ENCODE data around the gene MS4A2. TPM values are rescaled to one million over a fixed set of nuclear protein-coding genes. Genes with fewer than 3 reads are reported as not detected.

Gene MS4A2
- total RNA-seq, 1 experiment from 2014 or later = not detected

DNA sequence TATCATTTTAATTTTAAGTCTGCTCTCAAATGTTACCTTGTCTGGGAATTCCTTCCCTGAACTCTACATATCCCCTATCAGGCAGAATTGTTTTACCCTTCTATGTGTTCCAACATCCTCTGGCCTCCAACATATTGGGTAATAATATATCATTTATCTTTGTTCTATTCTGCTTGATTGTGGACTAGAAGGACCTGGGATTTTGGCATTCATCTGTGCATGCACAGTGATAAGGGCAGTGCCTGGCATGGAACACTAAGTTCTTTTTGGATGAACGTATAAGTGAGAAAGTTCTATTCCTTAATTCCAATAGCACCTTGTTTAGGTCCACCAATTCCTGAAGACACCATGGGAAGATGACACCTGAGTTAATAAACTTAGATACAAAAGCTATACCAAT, 1.2 kb upstream of the MS4A2 start:
- DNase-seq (ENCODE audit: low read depth, low spot score) (no peak), ATAC-seq (no peak)
- TF ChIP-seq, protein P1, sequence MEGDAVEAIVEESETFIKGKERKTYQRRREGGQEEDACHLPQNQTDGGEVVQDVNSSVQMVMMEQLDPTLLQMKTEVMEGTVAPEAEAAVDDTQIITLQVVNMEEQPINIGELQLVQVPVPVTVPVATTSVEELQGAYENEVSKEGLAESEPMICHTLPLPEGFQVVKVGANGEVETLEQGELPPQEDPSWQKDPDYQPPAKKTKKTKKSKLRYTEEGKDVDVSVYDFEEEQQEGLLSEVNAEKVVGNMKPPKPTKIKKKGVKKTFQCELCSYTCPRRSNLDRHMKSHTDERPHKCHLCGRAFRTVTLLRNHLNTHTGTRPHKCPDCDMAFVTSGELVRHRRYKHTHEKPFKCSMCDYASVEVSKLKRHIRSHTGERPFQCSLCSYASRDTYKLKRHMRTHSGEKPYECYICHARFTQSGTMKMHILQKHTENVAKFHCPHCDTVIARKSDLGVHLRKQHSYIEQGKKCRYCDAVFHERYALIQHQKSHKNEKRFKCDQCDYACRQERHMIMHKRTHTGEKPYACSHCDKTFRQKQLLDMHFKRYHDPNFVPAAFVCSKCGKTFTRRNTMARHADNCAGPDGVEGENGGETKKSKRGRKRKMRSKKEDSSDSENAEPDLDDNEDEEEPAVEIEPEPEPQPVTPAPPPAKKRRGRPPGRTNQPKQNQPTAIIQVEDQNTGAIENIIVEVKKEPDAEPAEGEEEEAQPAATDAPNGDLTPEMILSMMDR (IDR thresholded peaks at IDR 0.05) = no peak
- TF ChIP-seq POLR2AphosphoS5 (IDR thresholded peaks at IDR 0.05; ENCODE audit: low read depth, low read length) (no peak), SIN3A (IDR thresholded peaks at IDR 0.05; ENCODE audit: borderline replicate concordance, insufficient read depth, low read depth, low read length) (no peak), TCF7L2 (IDR thresholded peaks at IDR 0.05; ENCODE audit: low read depth, low read length) (no peak)
- TF ChIP-seq, protein P2, sequence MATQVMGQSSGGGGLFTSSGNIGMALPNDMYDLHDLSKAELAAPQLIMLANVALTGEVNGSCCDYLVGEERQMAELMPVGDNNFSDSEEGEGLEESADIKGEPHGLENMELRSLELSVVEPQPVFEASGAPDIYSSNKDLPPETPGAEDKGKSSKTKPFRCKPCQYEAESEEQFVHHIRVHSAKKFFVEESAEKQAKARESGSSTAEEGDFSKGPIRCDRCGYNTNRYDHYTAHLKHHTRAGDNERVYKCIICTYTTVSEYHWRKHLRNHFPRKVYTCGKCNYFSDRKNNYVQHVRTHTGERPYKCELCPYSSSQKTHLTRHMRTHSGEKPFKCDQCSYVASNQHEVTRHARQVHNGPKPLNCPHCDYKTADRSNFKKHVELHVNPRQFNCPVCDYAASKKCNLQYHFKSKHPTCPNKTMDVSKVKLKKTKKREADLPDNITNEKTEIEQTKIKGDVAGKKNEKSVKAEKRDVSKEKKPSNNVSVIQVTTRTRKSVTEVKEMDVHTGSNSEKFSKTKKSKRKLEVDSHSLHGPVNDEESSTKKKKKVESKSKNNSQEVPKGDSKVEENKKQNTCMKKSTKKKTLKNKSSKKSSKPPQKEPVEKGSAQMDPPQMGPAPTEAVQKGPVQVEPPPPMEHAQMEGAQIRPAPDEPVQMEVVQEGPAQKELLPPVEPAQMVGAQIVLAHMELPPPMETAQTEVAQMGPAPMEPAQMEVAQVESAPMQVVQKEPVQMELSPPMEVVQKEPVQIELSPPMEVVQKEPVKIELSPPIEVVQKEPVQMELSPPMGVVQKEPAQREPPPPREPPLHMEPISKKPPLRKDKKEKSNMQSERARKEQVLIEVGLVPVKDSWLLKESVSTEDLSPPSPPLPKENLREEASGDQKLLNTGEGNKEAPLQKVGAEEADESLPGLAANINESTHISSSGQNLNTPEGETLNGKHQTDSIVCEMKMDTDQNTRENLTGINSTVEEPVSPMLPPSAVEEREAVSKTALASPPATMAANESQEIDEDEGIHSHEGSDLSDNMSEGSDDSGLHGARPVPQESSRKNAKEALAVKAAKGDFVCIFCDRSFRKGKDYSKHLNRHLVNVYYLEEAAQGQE (IDR thresholded peaks at IDR 0.05; ENCODE audit: insufficient read depth in 1 of 2, low read depth in 2 of 2, low read length in 1 of 2) = no peak
- ChIA-PET POLR2A (no interaction called here), CTCF (no interaction called here)
- BruUV-seq (replicated peaks) = no TSS peak
- H3K4me1 ChIP-seq (ENCODE audit: control insufficient read depth, insufficient read depth, low read length) = no peaks in the 10 kb centered on the region
- in situ Hi-C loops (cut with HindIII; ENCODE audit: low pct_unique_long_range_greater_than_20kb, low sequenced_read_pairs) (no loop called here), intact Hi-C loops (cut with micrococcal nuclease; ENCODE audit: unreplicated experiment) (no loop called here)
- no peaks in the 10 kb centered on the region for H3K36me3 ChIP-seq (ENCODE audit: control insufficient read depth, insufficient read depth, low read length)
- H3K4me3 ChIP-seq (ENCODE audit: low read depth in 2 of 2, low read length in 2 of 2) = no peak overlapping the region
- H3K27me3 ChIP-seq (ENCODE audit: control insufficient read depth, insufficient read depth, low read length) = no peaks in the 10 kb centered on the region; the same call in 1 of the 2 replicates
- H3K27ac ChIP-seq (ENCODE audit: low read length) = no peak overlapping the region
- H3K9me3 ChIP-seq (ENCODE audit: control insufficient read depth, insufficient read depth, low read depth, low read length) = no peaks in the 10 kb centered on the region

GRCh38 chr11:60095477-60096120, 7.1 kb downstream of the MS4A2 start:
- no peak for TF ChIP-seq POLR2AphosphoS5 (IDR thresholded peaks at IDR 0.05; ENCODE audit: low read depth, low read length)
- in situ Hi-C loops (cut with HindIII; ENCODE audit: low pct_unique_long_range_greater_than_20kb, low sequenced_read_pairs) = no loop called here
- Histone ChIP-seq H3K4me3 (ENCODE audit: low read depth in 2 of 2, low read length in 2 of 2) (no peak overlapping the region), H3K27ac (ENCODE audit: low read length) (no peak overlapping the region), H3K9me3 (ENCODE audit: control insufficient read depth, insufficient read depth, low read depth, low read length) (no peaks in the 10 kb centered on the region), H3K27me3 (ENCODE audit: control insufficient read depth, insufficient read depth, low read length) (no peaks in the 10 kb centered on the region; the same call in 1 of the 2 replicates), H3K36me3 (ENCODE audit: control insufficient read depth, insufficient read depth, low read length) (no peaks in the 10 kb centered on the region), H3K4me1 (ENCODE audit: control insufficient read depth, insufficient read depth, low read length) (no peaks in the 10 kb centered on the region)
- intact Hi-C loops (cut with micrococcal nuclease; ENCODE audit: unreplicated experiment) = no loop called here
- ChIA-PET POLR2A (no interaction called here), CTCF (interaction anchor here (0.7 kb wide), 1 partner anchor 21 kb away, joined by 3 read pairs; no protein-coding TSS in a partner anchor)
- BruUV-seq (replicated peaks) = no TSS peak
- no peak for ATAC-seq
- no peak for DNase-seq (ENCODE audit: low read depth, low spot score)

- H3K27me3 ChIP-seq (ENCODE audit: control insufficient read depth, insufficient read depth, low read length) = no peaks in the 10 kb centered on the region
- ATAC-seq = no peak
- H3K4me1 ChIP-seq (ENCODE audit: control insufficient read depth, insufficient read depth, low read length) = no peaks in the 10 kb centered on the region
- DNase-seq (ENCODE audit: low read depth, low spot score) = no peak
- no peak overlapping the region for H3K4me3 ChIP-seq (ENCODE audit: low read depth in 2 of 2, low read length in 2 of 2)
- H3K9me3 ChIP-seq (ENCODE audit: control insufficient read depth, insufficient read depth, low read depth, low read length) = no peaks in the 10 kb centered on the region
- intact Hi-C loops (cut with micrococcal nuclease; ENCODE audit: unreplicated experiment) = no loop called here
- in situ Hi-C loops (cut with HindIII; ENCODE audit: low pct_unique_long_range_greater_than_20kb, low sequenced_read_pairs) = no loop called here
- BruUV-seq (replicated peaks) = no TSS peak
- no peaks in the 10 kb centered on the region for H3K36me3 ChIP-seq (ENCODE audit: control insufficient read depth, insufficient read depth, low read length)
- TF ChIP-seq, protein P1 (IDR thresholded peaks at IDR 0.05) = no peak
- no peak for TF ChIP-seq TCF7L2 (IDR thresholded peaks at IDR 0.05; ENCODE audit: low read depth, low read length)
- TF ChIP-seq SIN3A (IDR thresholded peaks at IDR 0.05; ENCODE audit: borderline replicate concordance, insufficient read depth, low read depth, low read length) = no peak
- TF ChIP-seq, protein P2 (IDR thresholded peaks at IDR 0.05; ENCODE audit: insufficient read depth in 1 of 2, low read depth in 2 of 2, low read length in 1 of 2) = no peak
- TF ChIP-seq POLR2AphosphoS5 (IDR thresholded peaks at IDR 0.05; ENCODE audit: low read depth, low read length) = no peak
- ChIA-PET CTCF (no interaction called here), POLR2A (interaction anchor here (0.7 kb wide), 1 partner anchor 479 kb away, joined by 4 read pairs; no protein-coding TSS in a partner anchor)
- H3K27ac ChIP-seq (ENCODE audit: low read length) = no peak overlapping the region
These were observed 8.7 kb downstream of the MS4A2 start for GRCh38 chr11:60097189-60097588.

Measured in Panc1 (cell line).